Esophagus squamous epithelium (tissue), 5 donors: ENCODE measurements around the gene ANOS1. TPM values are rescaled to one million over a fixed set of nuclear protein-coding genes. Genes with fewer than 3 reads are reported as not detected.

Experiments
- DNase-seq: peaks from one replicate; lab custom pipeline; 2025; lab: John Stamatoyannopoulos, UW
- H3K27ac ChIP-seq, 4 donors: fragments of 200-600 bp; sonication (generic); one replicate each; pipeline ENCODE4 v1.5.1; 2016 to 2019; ENCODE audit warnings: mild to moderate bottlenecking in 1 of 4
- H3K27me3 ChIP-seq, 4 donors: fragments of 200-600 bp; sonication (generic); 1 replicate in 3 of 4; 2 replicates in 1 of 4; pipeline versions ENCODE4 v1.5.1 to v1.6.0; 2017 to 2021; ENCODE audit warnings: antibody characterized with exemption in 1 of 4
- H3K36me3 ChIP-seq, 3 donors: fragments of 200-600 bp; sonication (generic); one replicate each; pipeline ENCODE4 v1.5.1; 2016 to 2019
- H3K4me1 ChIP-seq, 3 donors: fragments of 200-600 bp; sonication (generic); one replicate each; pipeline ENCODE4 v1.5.1; 2017 to 2019
- H3K4me3 ChIP-seq, 4 donors: fragments of 200-600 bp; sonication (generic); 1 replicate in 3 of 4; 2 replicates in 1 of 4; pipeline ENCODE4 v1.5.1; 2016 to 2019; ENCODE audit warnings: mild to moderate bottlenecking in 2 of 4, moderate library complexity in 1 of 4
- H3K9me3 ChIP-seq, 3 donors: fragments of 200-600 bp; sonication (generic); one replicate each; pipeline ENCODE4 v1.5.1; 2016 to 2019
- CTCF ChIP-seq, 6 experiments: fragments of 450-650 bp in 4 of 6; fragments of 200-600 bp in 2 of 6; sonication (generic) in 2 of 6; IDR thresholded peaks; one replicate each; pipeline ENCODE4 v1.5.1; 2016 to 2019; ENCODE audit warnings: antibody characterized with exemption in 6 of 6, mild to moderate bottlenecking in 4 of 6, moderate library complexity in 4 of 6
- POLR2A ChIP-seq, 4 donors: fragments of 450-650 bp; IDR thresholded peaks; one replicate each; pipeline ENCODE4 v1.6.1; 2017; ENCODE audit warnings: antibody characterized with exemption in 4 of 4, mild to moderate bottlenecking in 4 of 4, moderate library complexity in 3 of 4
- WGBS, 2 donors: methylation state at CpG; one replicate each; pipeline ENCODE4 v1.1.5; 2018; 5-methylcytosine and 5-hydroxymethylcytosine counted together
- intact Hi-C: fragments of 100-400 bp; cut with DNase I; formaldehyde crosslinking; loops from one replicate; pipeline ENCODE4 v1.15.0; 2022
- total RNA-seq, 4 donors: library from RNA; depleted of rRNA; stranded (reverse); fragments of >200 nt; gene quantifications; one replicate each; pipeline ENCODE4 v1.1.0, GENCODE V29; 2016
- donor health status: DM: yes; HTN: yes; CAD: no.

The ANOS1 gene
- total RNA-seq, 4 donors from 2014 or later, result 1.3 to 3.8 (median 2.1) TPM

- DNase-seq, result no peak
- Histone ChIP-seq H3K27ac (no peak overlapping the region), H3K4me1 (no peaks in the 10 kb centered on the region), H3K27me3 (no peaks in the 10 kb centered on the region), H3K4me3 (no peak overlapping the region), H3K36me3 (no peaks in the 10 kb centered on the region), H3K9me3 (no peaks in the 10 kb centered on the region)
- intact Hi-C loops, result no loop called here
- WGBS, 2 donors, result 66 to 70% methylated on average over 6 of the region's 6 CpGs
- TF ChIP-seq POLR2A (IDR thresholded peaks at IDR 0.05) (no peak), CTCF (IDR thresholded peaks at IDR 0.05) (no peak)
Observed at GRCh38 chrX:8675006-8675630, 56.8 kb downstream of the ANOS1 start.

- Histone ChIP-seq H3K4me1 (no peaks in the 10 kb centered on the region), H3K9me3 (no peaks in the 10 kb centered on the region), H3K4me3 (no peak overlapping the region), H3K36me3 (no peaks in the 10 kb centered on the region), H3K27me3 (no peaks in the 10 kb centered on the region), H3K27ac (no peak overlapping the region)
- intact Hi-C loops, result no loop called here
- TF ChIP-seq CTCF (IDR thresholded peaks at IDR 0.05) (no peak), POLR2A (IDR thresholded peaks at IDR 0.05) (no peak)
- 67 to 80% methylated on average over 4 to 5 of the region's 5 CpGs for WGBS, 2 donors
- no peak for DNase-seq
Observed at GRCh38 chrX:8673201-8673600, 58.7 kb downstream of the ANOS1 start.

- H3K4me3 ChIP-seq, result no peak overlapping the region
- H3K27ac ChIP-seq, result no peak overlapping the region
- H3K27me3 ChIP-seq, result no peaks in the 10 kb centered on the region
- intact Hi-C loops, result no loop called here
- TF ChIP-seq CTCF (IDR thresholded peaks at IDR 0.05), result no peak
- TF ChIP-seq POLR2A (IDR thresholded peaks at IDR 0.05), result no peak
- no peaks in the 10 kb centered on the region for H3K4me1 ChIP-seq
- no peaks in the 10 kb centered on the region for H3K36me3 ChIP-seq
- 35 to 100% methylated on average over 1 to 2 of the region's 2 CpGs for WGBS, 2 donors
- no peak for DNase-seq
- no peaks in the 10 kb centered on the region for H3K9me3 ChIP-seq
Observed at GRCh38 chrX:8672176-8672575, 59.8 kb downstream of the ANOS1 start.

- Histone ChIP-seq H3K9me3 (no peaks in the 10 kb centered on the region), H3K4me1 (no peaks in the 10 kb centered on the region), H3K4me3 (no peak overlapping the region), H3K36me3 (no peaks in the 10 kb centered on the region), H3K27me3 (no peaks in the 10 kb centered on the region), H3K27ac (no peak overlapping the region)
- 36 to 57% methylated on average over 6 to 7 of the region's 8 CpGs for WGBS, 2 donors
- intact Hi-C loops, result no loop called here
- TF ChIP-seq POLR2A (IDR thresholded peaks at IDR 0.05), result no peak
- TF ChIP-seq CTCF (IDR thresholded peaks at IDR 0.05), result no peak
- DNase-seq, result no peak
Observed at GRCh38 chrX:8668813-8669212, 63.1 kb downstream of the ANOS1 start.

- intact Hi-C loops, result no loop called here
- H3K4me3 ChIP-seq, result no peak overlapping the region
- no peak for TF ChIP-seq CTCF (IDR thresholded peaks at IDR 0.05)
- no peak for TF ChIP-seq POLR2A (IDR thresholded peaks at IDR 0.05)
- no peaks in the 10 kb centered on the region for H3K27me3 ChIP-seq
- WGBS, 2 donors, result 20 to 45% methylated on average over 1 of the region's 1 CpG
- H3K9me3 ChIP-seq, result no peaks in the 10 kb centered on the region
- no peaks in the 10 kb centered on the region for H3K36me3 ChIP-seq
- no peak overlapping the region for H3K27ac ChIP-seq
- H3K4me1 ChIP-seq, result no peaks in the 10 kb centered on the region
- no peak for DNase-seq
Observed at GRCh38 chrX:8663325-8663724, 68.6 kb downstream of the ANOS1 start.
